ENCODE measurements around the gene TNIP2. TPM values are rescaled to one million over a fixed set of nuclear protein-coding genes. Genes with fewer than 3 reads are reported as not detected.

TNIP2 gene
- total RNA-seq, 4 donors from 2014 or later: 56.1 to 85.5 (median 75.4) TPM

DNA sequence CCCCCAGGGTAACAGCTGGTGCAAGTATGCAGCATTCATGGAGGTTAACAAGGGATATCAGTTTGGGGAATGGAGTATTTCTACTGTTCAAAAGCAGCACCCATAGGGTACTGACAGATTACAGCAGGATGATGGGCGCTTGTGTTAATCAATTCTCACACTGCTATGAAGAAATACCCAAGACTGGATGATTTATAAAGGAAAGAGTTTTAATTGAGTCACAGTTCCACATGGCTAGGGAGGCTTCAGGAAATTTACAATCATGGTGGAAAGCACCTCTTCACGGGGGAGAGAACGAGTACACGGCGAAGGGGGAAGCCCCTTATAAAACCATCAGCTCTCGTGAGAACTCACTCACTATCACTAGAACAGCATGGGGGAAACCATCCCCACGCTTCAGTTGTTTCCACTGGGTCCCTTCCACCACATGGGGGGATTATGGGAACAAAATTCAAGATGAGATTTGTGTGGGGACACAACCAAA is 64.1 kb downstream of the TNIP2 start:
- TF ChIP-seq POLR2AphosphoS5 (IDR thresholded peaks at IDR 0.05) (no peak), EP300 (IDR thresholded peaks at IDR 0.05) (no peak), POLR2A (IDR thresholded peaks at IDR 0.05; ENCODE audit: low read depth) (no peak), CTCF (IDR thresholded peaks at IDR 0.05) (no peak)
- WGBS: 93% methylated on average over 7 of the region's 7 CpGs
- intact Hi-C loops (cut with DNase I): no loop called here
- Histone ChIP-seq H3K27ac (replicated peaks in 1 of 4) (no peak overlapping the region), H3K36me3 (peaks cover 44 to 98% (median 89%) of the 10 kb centered on the region in 4 donors), H3K27me3 (no peaks in the 10 kb centered on the region), H3K9me3 (no peaks in the 10 kb centered on the region), H3K4me3 (no peak overlapping the region), H3K4me1 (peaks cover 0 to 1% (median under 1%) of the 10 kb centered on the region in 4 donors)
- DNase-seq (ENCODE audit: extremely low spot score): no peak

Other genes starting within 250 kb of the TNIP2 start
- 10 to 100 TPM; 20.0 to 30.6 (median 24.6) TPM for gene FAM193A, start 219.7 kb downstream of the TNIP2 start, total RNA-seq
- gene SH3BP2, start 36.7 kb upstream of the TNIP2 start, total RNA-seq: 10 to 100 TPM; 25.2 to 34.5 (median 31.5) TPM
- gene ADD1, start 87.5 kb upstream of the TNIP2 start, total RNA-seq: 100 to 1,000 TPM; 253 to 402 (median 311) TPM
- 10 to 100 TPM; 16.7 to 21.1 (median 18.8) TPM for gene NOP14, start 207.1 kb upstream of the TNIP2 start, total RNA-seq
- 1 to 10 TPM; 4.8 to 8.0 (median 6.4) TPM for gene GRK4, start 207.2 kb upstream of the TNIP2 start, total RNA-seq

Data from esophagus muscularis mucosa (tissue), 4 donors.